GM23338 (cell line): ENCODE results near the gene C16orf74.

Experiments used
- CREB1 ChIP-seq: fragments of 250-450 bp; sonication (Bioruptor Pico); IDR thresholded peaks from 2 replicates; pipeline ENCODE4 v1.5.0; 2020; ENCODE audit warnings: low read depth, mild to moderate bottlenecking, moderate library complexity
- EZH2 ChIP-seq: fragments of 200-600 bp; sonication (generic); IDR thresholded peaks from one replicate; pipeline ENCODE4 v1.8.0; 2017; ENCODE audit warnings: antibody characterized with exemption, mild to moderate bottlenecking, low read depth; ENCODE audit not compliant: unreplicated experiment
- EZH2phosphoT487 ChIP-seq: fragments of 200-600 bp; sonication (generic); IDR thresholded peaks from one replicate; pipeline ENCODE4 v1.8.1; 2018; ENCODE audit warnings: antibody characterized with exemption; ENCODE audit not compliant: unreplicated experiment
- JUNB ChIP-seq: IDR thresholded peaks from one replicate; pipeline ENCODE4 v1.6.1; 2016; ENCODE audit warnings: antibody characterized with exemption; ENCODE audit not compliant: unreplicated experiment
- NANOG ChIP-seq: IDR thresholded peaks from 2 replicates; pipeline ENCODE4 v1.6.1; 2016; ENCODE audit warnings: antibody characterized with exemption, borderline replicate concordance
- POLR2AphosphoS5 ChIP-seq: IDR thresholded peaks from 2 replicates; pipeline ENCODE4 v1.6.1; 2016; ENCODE audit warnings: antibody characterized with exemption, low read depth
- STAT1 ChIP-seq: IDR thresholded peaks from one replicate; pipeline ENCODE4 v1.6.1; 2016; ENCODE audit warnings: antibody characterized with exemption; ENCODE audit not compliant: unreplicated experiment
- ZNF331 ChIP-seq: fragments of 250-450 bp; sonication (Bioruptor Pico); IDR thresholded peaks from 2 replicates; pipeline ENCODE4 v1.5.0; 2020; ENCODE audit warnings: low read depth, mild to moderate bottlenecking, moderate library complexity
- TF ChIP-seq, protein P1 (sequence below), 2 experiments: fragments of 200-600 bp in 1 of 2; sonication (generic) in 1 of 2; conservative IDR thresholded peaks; 2 replicates each; pipeline versions ENCODE4 v1.5.1 to v1.6.1; 2016 to 2017; ENCODE audit warnings: antibody characterized with exemption in 2 of 2, low read depth in 2 of 2, mild to moderate bottlenecking in 2 of 2, moderate library complexity in 1 of 2
- TF ChIP-seq, protein P2 (sequence below): IDR thresholded peaks from one replicate; pipeline ENCODE4 v1.6.1; 2018; ENCODE audit warnings: antibody characterized with exemption; ENCODE audit not compliant: unreplicated experiment
- TF ChIP-seq, protein P3 (sequence below): IDR thresholded peaks from 2 replicates; pipeline ENCODE4 v1.6.1; 2016; ENCODE audit warnings: antibody characterized with exemption
- TF ChIP-seq, protein P4 (sequence below): fragments of 250-450 bp; sonication (Bioruptor Pico); IDR thresholded peaks from 2 replicates; pipeline ENCODE4 v1.5.0; 2020; ENCODE audit warnings: mild to moderate bottlenecking, moderate library complexity

DNA sequence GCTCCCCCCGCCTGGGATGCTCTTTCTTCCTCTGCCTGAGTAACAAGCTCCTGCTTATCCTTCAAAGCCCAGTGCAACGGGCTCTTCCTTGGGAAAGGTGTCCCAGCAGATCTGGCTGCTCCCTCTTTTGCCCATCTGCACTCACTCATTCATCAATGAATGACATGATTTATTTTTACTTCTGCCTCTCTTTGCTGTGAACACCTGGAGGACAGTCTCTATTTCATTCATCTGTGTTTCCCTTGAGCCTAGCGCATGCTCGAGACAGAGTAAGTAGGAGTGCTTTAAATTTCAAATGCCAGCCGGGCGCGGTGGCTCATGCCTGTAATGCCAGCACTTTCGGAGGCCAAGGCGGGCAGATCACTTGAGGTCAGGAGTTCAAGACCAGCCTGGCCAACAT is 40.2 kb downstream of the C16orf74 start:
- TF ChIP-seq, protein P1, sequence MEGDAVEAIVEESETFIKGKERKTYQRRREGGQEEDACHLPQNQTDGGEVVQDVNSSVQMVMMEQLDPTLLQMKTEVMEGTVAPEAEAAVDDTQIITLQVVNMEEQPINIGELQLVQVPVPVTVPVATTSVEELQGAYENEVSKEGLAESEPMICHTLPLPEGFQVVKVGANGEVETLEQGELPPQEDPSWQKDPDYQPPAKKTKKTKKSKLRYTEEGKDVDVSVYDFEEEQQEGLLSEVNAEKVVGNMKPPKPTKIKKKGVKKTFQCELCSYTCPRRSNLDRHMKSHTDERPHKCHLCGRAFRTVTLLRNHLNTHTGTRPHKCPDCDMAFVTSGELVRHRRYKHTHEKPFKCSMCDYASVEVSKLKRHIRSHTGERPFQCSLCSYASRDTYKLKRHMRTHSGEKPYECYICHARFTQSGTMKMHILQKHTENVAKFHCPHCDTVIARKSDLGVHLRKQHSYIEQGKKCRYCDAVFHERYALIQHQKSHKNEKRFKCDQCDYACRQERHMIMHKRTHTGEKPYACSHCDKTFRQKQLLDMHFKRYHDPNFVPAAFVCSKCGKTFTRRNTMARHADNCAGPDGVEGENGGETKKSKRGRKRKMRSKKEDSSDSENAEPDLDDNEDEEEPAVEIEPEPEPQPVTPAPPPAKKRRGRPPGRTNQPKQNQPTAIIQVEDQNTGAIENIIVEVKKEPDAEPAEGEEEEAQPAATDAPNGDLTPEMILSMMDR (conservative IDR thresholded peaks at IDR 0.05; ENCODE audit: low read depth in 2 of 2), result no peak
- TF ChIP-seq EZH2 (no peak), EZH2phosphoT487 (no peak), JUNB (no peak), POLR2AphosphoS5 (no peak), ZNF331 (no peak), CREB1 (CRISPR knock-in tag) (no peak), NANOG (no peak), STAT1 (no peak)
- TF ChIP-seq, protein P2, sequence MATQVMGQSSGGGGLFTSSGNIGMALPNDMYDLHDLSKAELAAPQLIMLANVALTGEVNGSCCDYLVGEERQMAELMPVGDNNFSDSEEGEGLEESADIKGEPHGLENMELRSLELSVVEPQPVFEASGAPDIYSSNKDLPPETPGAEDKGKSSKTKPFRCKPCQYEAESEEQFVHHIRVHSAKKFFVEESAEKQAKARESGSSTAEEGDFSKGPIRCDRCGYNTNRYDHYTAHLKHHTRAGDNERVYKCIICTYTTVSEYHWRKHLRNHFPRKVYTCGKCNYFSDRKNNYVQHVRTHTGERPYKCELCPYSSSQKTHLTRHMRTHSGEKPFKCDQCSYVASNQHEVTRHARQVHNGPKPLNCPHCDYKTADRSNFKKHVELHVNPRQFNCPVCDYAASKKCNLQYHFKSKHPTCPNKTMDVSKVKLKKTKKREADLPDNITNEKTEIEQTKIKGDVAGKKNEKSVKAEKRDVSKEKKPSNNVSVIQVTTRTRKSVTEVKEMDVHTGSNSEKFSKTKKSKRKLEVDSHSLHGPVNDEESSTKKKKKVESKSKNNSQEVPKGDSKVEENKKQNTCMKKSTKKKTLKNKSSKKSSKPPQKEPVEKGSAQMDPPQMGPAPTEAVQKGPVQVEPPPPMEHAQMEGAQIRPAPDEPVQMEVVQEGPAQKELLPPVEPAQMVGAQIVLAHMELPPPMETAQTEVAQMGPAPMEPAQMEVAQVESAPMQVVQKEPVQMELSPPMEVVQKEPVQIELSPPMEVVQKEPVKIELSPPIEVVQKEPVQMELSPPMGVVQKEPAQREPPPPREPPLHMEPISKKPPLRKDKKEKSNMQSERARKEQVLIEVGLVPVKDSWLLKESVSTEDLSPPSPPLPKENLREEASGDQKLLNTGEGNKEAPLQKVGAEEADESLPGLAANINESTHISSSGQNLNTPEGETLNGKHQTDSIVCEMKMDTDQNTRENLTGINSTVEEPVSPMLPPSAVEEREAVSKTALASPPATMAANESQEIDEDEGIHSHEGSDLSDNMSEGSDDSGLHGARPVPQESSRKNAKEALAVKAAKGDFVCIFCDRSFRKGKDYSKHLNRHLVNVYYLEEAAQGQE, result no peak
- TF ChIP-seq, protein P3, sequence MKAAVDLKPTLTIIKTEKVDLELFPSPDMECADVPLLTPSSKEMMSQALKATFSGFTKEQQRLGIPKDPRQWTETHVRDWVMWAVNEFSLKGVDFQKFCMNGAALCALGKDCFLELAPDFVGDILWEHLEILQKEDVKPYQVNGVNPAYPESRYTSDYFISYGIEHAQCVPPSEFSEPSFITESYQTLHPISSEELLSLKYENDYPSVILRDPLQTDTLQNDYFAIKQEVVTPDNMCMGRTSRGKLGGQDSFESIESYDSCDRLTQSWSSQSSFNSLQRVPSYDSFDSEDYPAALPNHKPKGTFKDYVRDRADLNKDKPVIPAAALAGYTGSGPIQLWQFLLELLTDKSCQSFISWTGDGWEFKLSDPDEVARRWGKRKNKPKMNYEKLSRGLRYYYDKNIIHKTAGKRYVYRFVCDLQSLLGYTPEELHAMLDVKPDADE, result no peak
- TF ChIP-seq, protein P4, sequence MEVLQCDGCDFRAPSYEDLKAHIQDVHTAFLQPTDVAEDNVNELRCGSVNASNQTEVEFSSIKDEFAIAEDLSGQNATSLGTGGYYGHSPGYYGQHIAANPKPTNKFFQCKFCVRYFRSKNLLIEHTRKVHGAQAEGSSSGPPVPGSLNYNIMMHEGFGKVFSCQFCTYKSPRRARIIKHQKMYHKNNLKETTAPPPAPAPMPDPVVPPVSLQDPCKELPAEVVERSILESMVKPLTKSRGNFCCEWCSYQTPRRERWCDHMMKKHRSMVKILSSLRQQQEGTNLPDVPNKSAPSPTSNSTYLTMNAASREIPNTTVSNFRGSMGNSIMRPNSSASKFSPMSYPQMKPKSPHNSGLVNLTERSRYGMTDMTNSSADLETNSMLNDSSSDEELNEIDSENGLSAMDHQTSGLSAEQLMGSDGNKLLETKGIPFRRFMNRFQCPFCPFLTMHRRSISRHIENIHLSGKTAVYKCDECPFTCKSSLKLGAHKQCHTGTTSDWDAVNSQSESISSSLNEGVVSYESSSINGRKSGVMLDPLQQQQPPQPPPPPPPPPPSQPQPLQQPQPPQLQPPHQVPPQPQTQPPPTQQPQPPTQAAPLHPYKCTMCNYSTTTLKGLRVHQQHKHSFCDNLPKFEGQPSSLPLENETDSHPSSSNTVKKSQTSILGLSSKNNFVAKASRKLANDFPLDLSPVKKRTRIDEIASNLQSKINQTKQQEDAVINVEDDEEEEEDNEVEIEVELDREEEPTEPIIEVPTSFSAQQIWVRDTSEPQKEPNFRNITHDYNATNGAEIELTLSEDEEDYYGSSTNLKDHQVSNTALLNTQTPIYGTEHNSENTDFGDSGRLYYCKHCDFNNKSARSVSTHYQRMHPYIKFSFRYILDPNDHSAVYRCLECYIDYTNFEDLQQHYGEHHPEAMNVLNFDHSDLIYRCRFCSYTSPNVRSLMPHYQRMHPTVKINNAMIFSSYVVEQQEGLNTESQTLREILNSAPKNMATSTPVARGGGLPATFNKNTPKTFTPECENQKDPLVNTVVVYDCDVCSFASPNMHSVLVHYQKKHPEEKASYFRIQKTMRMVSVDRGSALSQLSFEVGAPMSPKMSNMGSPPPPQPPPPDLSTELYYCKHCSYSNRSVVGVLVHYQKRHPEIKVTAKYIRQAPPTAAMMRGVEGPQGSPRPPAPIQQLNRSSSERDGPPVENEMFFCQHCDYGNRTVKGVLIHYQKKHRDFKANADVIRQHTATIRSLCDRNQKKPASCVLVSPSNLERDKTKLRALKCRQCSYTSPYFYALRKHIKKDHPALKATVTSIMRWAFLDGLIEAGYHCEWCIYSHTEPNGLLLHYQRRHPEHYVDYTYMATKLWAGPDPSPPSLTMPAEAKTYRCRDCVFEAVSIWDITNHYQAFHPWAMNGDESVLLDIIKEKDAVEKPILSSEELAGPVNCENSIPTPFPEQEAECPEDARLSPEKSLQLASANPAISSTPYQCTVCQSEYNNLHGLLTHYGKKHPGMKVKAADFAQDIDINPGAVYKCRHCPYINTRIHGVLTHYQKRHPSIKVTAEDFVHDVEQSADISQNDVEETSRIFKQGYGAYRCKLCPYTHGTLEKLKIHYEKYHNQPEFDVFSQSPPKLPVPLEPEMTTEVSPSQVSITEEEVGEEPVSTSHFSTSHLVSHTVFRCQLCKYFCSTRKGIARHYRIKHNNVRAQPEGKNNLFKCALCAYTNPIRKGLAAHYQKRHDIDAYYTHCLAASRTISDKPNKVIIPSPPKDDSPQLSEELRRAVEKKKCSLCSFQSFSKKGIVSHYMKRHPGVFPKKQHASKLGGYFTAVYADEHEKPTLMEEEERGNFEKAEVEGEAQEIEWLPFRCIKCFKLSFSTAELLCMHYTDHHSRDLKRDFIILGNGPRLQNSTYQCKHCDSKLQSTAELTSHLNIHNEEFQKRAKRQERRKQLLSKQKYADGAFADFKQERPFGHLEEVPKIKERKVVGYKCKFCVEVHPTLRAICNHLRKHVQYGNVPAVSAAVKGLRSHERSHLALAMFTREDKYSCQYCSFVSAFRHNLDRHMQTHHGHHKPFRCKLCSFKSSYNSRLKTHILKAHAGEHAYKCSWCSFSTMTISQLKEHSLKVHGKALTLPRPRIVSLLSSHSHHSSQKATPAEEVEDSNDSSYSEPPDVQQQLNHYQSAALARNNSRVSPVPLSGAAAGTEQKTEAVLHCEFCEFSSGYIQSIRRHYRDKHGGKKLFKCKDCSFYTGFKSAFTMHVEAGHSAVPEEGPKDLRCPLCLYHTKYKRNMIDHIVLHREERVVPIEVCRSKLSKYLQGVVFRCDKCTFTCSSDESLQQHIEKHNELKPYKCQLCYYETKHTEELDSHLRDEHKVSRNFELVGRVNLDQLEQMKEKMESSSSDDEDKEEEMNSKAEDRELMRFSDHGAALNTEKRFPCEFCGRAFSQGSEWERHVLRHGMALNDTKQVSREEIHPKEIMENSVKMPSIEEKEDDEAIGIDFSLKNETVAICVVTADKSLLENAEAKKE (CRISPR knock-in tag), result no peak
